IPS-11a (cell line): Measurements from ENCODE around the gene GUK1.
"Not testable (repeated sequence)": the region's sequence is repeated elsewhere in the genome, so short reads cannot be mapped to it uniquely, and the experiment has no call there.

Experiments used
- H3K4me3 ChIP-seq: one replicate; pipeline ENCODE4 v1.5.1; 2013; ENCODE audit warnings: low read depth, low read length, control low read depth

Gene GUK1

DNA sequence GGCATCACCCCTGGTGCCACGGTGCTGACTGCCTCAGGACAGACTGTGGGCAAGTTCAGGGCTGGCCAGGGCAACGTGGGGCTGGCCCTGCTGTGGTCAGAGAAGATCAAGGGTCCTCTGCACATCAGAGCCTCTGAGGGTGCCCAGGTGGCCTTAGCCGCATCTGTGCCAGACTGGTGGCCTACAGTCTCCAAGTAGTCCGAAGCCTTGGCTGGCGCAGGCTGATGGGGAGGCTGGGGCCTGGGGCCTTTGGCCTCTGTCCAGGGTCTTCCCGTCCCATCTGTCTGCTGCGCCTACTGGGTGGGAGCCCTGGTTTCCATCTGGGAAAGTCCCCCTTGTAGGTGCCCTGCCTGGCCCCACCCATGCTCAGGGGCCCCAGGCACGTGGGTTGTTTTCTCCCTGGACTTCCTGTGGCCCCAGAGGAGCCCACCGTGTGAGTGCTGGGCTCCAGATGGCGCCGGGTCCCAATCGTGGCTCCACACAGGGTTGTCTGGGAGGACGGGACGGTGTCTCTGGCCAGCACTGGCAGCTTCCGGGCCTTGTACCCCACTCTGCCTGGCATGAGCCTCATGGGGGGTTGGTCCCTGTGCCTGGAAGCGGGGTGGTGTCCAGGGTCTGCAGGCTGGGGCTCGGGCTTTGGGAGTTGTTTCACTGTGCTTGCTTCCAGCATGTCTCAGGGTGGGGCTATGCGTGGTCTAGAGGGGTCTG lies 35.4 kb downstream of the GUK1 start:
- H3K4me3 ChIP-seq, result no peak overlapping the region

DNA sequence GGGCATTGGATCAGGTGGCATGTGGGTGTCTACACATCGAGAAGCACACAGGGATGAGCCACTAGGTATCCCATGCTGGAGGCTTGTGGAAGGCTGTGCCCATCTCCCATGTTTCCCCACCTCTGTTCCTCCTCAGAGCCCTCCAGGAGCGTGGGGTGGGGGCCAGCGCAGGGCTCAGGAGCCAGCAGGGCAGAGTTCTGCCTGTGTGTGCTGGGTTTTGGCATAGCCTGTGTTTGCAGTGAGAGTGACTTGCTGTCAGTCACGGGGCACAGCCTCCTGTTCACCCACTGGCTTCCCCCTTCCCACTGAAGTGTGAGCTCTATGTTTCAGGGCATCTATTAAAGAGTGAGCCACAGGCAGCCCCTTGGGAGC lies 35.9 kb downstream of the GUK1 start:
- H3K4me3 ChIP-seq, result no peak overlapping the region

DNA sequence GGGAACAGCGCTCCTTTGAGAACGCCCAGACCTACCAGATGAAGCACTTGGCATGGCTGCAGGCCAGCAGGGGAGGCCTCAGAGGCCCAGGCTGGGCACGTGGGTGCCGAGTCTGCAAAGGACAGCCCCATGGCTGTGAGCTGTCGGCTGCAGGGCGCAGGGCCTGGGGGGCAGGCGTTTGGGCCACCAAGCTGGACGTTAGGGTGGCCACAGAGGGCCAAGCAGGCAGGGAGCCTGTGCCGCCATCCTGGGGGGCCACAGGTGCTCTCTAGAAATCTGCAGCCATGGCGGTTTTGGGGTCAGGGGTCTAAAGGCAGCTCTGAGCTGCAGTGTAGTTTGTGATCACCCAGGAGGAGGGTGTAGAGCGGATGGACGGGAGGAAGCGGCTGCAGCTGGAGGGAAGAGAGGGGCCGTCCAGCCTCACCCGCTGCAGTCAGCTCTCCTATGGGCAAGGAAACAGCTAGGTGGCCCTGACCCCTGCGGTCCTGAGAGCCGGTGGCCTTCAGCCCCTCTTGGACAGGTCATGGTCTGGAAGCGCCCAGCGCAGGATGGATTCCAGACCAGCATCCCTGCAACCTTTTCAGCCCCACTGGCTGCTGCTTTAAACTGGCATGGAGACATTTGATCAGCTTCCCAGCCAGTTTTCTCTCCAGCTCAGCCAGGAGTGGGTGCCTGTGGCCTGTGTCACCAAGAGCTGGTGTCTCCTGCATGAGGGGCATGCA lies 36.5 kb downstream of the GUK1 start:
- no peak overlapping the region for H3K4me3 ChIP-seq

- H3K4me3 ChIP-seq, result no peak overlapping the region
These were observed 37.0 kb downstream of the GUK1 start for GRCh38 chr1:228177183-228177475.

- H3K4me3 ChIP-seq, result no peak overlapping the region
These were observed 37.9 kb downstream of the GUK1 start for GRCh38 chr1:228177721-228178710.

GRCh38 chr1:228178737-228179684 lies 38.9 kb downstream of the GUK1 start:
- H3K4me3 ChIP-seq, result no peak overlapping the region

GRCh38 chr1:228180271-228180958 lies 40.3 kb downstream of the GUK1 start:
- H3K4me3 ChIP-seq, result no peak overlapping the region

DNA sequence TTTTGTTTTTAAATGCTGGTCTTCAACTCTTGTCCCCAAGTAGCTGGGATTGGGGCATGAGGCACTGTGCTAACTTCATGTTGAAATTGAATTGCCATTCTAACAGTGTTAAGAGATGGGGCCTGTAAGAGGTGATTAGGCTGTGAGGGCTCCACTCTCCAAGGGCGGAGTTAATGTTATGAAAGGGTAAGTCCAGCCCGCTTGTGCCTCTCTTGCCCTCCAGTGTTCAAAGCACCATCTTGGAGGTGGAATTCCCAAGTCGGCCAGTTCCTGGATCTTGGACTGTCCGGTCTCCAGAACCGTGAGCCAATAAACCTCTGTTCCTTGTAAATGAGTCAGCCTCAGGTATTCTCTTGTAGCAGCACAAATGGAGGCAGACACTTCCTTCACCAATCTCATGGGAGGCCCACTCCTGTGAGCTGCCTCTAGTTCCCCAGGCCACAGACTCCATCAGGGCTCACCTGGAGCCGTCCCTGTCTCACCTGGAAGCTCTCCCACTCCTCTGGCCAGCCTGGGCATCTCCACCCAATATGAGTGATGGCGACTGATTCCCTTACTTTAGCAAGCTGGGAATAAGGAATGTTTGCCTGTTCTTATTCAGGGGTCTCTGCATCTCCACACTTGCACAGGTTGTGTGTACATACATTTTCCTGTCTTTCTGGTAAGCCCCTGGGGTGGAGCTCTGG lies 41.0 kb downstream of the GUK1 start:
- H3K4me3 ChIP-seq, result no peak overlapping the region

DNA sequence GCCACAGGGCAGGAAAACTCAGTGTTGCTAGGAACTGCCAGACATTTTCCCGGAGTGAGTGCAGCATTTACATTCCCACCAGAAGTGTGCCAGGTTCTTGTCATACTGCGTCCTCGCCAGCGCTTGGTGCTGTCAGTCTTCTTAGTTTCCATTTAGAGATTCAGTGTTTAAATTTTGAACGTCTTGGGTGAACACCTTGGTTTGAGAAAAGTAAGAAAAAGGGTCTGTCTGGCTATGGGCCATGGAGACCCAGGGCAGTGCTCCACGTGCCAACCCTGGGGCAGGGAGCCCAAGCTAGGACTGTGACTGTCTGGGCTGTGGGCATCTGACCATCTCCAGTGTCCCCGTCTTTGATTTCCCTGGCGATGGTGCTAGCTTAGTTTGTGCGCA lies 41.6 kb downstream of the GUK1 start:
- no peak overlapping the region for H3K4me3 ChIP-seq

GRCh38 chr1:228182296-228183030 lies 42.4 kb downstream of the GUK1 start:
- no peak overlapping the region for H3K4me3 ChIP-seq

DNA sequence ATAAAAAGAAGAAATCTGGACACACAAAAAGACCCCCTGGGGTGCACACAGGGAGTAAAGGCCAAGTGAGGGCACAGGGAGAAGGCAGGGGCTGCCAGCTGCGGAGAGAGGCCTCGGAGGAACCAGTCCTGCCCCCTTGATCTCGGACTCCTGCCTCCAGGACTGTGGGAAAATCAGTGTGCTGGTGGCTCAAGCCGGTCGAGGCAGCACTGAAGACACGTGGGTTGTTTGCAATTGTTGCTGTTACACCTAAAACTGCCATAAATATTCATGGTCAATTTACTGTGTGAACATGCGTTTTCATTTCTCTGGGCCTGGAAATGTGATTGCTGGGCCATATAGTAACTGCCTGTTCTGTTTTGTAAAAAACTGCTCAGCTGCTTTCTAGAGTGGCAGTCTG lies 44.1 kb downstream of the GUK1 start:
- no peak overlapping the region for H3K4me3 ChIP-seq

- H3K4me3 ChIP-seq, result no peak overlapping the region
These were observed 45.5 kb downstream of the GUK1 start for GRCh38 chr1:228185641-228185965.

GRCh38 chr1:228188249-228188648 lies 48.2 kb downstream of the GUK1 start:
- H3K4me3 ChIP-seq, result not testable (repeated sequence)

DNA sequence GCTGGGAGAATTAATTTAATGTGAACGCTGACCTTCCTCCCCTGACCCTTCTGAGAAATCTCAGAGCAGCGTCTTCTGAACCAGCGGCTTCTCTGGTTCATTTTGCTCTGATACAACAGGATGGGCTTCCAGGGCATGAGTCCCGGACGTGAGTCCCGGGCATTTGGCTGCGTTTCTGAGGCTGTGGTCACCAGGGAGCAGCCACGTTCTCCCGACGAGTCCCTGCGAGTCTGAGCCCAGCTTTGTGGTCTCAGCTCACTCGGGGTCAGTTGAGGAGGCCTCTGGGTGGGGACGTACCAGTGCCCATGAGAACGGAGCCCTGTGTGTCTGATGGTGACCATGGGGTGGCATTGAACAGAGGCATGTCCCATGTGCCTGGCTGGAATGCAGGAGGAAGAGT lies 50.1 kb downstream of the GUK1 start:
- no peak overlapping the region for H3K4me3 ChIP-seq

DNA sequence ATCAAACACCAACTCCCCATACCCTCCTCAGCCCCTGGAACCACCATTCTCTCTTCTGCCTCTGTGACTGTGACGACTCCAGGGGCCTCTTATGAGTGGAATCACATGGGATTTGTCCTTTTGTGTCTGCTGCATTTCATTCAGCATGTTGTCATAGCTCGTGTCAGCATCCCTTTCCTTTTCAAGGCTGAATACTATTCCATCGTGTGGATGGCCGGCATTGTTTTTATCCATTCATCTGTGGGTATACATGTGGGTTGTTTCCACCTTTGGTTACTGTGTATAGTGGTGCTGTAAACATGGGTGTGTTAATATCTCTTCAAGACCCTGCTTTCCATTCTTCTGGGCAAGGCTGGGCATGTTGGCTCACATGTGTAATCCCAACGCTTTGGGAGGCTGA lies 50.7 kb downstream of the GUK1 start:
- H3K4me3 ChIP-seq, result no peak overlapping the region

- no peak overlapping the region for H3K4me3 ChIP-seq
These were observed 54.4 kb downstream of the GUK1 start for GRCh38 chr1:228194436-228194835.

- H3K4me3 ChIP-seq, result no peak overlapping the region
These were observed 55.1 kb downstream of the GUK1 start for GRCh38 chr1:228194921-228195812.

GRCh38 chr1:228197555-228198147 lies 57.6 kb downstream of the GUK1 start:
- no peak overlapping the region for H3K4me3 ChIP-seq
